GM18909 (cell line): Measurements from ENCODE around the gene CTNNA1.

Source experiments
- ATAC-seq: cut with Tn5 transposase; IDR thresholded peaks from one replicate; pipeline ENCODE4 v1.9.1; 2021; ENCODE audit warnings: mild to moderate bottlenecking; ENCODE audit not compliant: unreplicated experiment, poor library complexity

Gene CTNNA1

GRCh38 chr5:138843316-138844124, 90.3 kb downstream of the CTNNA1 start:
- ATAC-seq, result no peak

GRCh38 chr5:138844125-138844461, 90.9 kb downstream of the CTNNA1 start:
- no peak for ATAC-seq

GRCh38 chr5:138844812-138845513, 91.7 kb downstream of the CTNNA1 start:
- no peak for ATAC-seq

GRCh38 chr5:138849439-138849838, 96.2 kb downstream of the CTNNA1 start:
- ATAC-seq, result no peak

- no peak for ATAC-seq
Observed at GRCh38 chr5:138849882-138850281, 96.7 kb downstream of the CTNNA1 start.

DNA sequence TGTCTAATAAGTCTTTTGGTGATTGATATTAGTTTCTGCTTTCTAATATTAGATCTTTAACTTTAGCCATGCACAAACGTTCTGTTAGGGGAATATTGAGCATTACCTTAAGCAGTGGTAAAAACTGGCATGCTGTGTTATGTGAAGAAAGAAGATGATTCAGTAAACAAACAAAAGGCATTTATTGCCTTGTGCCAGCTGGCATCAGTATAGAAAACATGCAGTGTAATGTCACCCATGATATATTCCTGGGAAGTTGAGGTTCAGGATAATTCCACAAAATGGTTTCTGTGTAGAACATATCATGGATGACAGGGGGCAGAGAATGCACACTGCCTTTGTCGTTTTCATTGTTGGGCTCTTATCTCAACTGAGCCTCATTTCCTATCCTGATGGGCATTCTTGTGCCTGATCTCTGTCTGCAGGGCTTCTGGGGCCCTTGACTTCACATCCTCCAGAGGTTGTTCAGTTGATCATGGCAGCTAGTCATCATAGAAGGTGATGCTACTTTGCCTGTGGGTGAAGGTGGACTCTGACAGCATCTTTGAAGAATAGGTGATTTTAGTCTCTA, 97.7 kb downstream of the CTNNA1 start:
- no peak for ATAC-seq

DNA sequence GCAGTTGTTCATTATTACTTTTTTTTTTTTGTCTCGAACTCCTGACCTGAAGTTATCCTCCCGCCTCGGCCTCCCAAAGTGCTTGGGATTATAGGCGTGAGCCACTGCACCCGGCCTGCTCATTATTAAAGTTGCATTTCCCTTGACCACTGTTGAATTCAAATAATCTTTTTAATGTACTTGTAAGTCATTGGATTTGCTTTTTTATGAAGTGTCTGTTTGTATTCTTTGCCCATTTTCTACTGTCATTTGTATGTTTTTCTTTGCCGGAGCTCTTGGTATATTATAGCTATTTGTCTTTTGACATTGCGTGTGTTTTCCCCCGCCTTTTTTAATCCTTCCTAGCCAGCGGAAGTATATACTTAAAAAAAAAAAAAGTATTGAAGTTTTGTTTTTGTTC, 99.9 kb downstream of the CTNNA1 start:
- no peak for ATAC-seq

- no peak for ATAC-seq
Observed at GRCh38 chr5:138867011-138867410, 113.8 kb downstream of the CTNNA1 start.

- ATAC-seq, result no peak
Observed at GRCh38 chr5:138869038-138869437, 115.8 kb downstream of the CTNNA1 start.

GRCh38 chr5:138869763-138870500, 116.7 kb downstream of the CTNNA1 start:
- no peak for ATAC-seq

DNA sequence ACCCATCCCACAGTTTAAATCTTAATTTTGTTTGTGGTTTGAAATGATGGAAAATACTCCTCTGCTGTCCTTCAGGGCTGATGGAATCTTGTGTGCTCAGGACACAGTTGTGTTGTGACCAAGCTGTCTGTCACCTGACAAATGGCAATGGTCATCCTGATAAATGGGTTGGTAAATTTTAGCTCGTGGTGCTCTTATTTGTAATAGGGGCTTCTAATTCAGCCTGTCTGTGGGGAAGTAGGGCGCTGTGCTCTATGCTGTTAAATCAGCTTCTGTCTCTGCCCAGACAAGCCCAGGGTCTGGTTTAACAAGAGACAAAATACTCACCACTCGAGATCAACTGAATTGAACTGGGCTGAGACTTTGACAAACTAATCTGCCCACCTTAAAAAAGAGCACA, 117.4 kb downstream of the CTNNA1 start:
- ATAC-seq, result no peak

DNA sequence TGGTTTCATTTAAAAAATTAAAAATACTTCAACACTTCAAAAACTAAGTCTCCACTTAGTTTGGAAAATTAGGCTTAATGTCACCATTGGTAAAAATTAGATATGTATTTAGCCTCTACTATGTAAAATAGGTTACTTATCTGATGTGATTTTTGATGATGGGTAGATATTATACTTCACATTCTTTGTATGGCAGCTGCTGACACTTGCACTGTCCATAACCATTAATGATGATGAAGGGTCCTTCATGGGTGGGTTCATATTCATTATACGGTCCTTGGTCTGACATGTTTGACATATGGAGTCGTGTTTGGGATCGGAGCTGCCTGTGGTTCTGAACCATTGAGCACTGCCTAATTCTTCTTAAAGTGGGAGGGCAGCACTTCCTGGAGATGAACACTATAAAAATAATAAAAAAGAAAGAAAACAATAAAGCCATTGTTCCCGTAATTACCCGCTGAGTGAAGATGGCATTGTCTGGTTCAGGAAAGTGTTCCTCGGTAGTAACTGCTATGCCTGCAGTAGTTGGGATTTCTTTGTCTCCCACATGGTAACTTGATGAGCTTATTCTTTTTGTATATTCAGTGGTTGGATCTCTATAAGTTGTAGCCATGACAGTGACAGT, 119.7 kb downstream of the CTNNA1 start:
- no peak for ATAC-seq

GRCh38 chr5:138873466-138874221, 120.4 kb downstream of the CTNNA1 start:
- no peak for ATAC-seq

GRCh38 chr5:138874241-138874640, 121.0 kb downstream of the CTNNA1 start:
- no peak for ATAC-seq

- no peak for ATAC-seq
Observed at GRCh38 chr5:138874771-138875551, 121.7 kb downstream of the CTNNA1 start, which contains the start of gene LRRTM2. TSS of gene LRRTM2 (minus strand) at chr5:138875335. CDS start at chr5:138874911, 424 bp downstream.

GRCh38 chr5:138875552-138875875, 122.3 kb downstream of the CTNNA1 start:
- ATAC-seq, result no peak

GRCh38 chr5:138875946-138876345, 122.7 kb downstream of the CTNNA1 start:
- no peak for ATAC-seq

DNA sequence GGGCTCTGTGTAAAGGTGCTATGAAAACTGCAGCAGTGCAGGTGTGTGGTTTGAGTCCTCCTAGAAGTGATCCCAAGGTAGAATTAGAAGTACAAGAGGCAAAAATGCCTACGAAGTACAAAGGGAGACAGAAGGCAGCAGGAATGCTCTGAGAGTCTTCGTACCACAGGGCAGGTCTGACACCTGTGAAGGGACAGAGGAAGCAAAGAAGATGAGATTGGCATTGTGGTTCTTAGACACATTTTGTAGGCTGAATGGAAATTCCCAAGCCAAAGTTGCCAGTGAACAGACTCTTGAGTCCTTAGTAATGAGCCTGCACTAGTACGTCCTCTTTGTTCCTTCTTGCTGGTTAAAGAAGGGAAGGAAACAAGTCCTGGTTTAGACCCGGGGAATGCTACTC, 123.6 kb downstream of the CTNNA1 start:
- no peak for ATAC-seq
